ENCODE results near the gene FKBP2.

DNA sequence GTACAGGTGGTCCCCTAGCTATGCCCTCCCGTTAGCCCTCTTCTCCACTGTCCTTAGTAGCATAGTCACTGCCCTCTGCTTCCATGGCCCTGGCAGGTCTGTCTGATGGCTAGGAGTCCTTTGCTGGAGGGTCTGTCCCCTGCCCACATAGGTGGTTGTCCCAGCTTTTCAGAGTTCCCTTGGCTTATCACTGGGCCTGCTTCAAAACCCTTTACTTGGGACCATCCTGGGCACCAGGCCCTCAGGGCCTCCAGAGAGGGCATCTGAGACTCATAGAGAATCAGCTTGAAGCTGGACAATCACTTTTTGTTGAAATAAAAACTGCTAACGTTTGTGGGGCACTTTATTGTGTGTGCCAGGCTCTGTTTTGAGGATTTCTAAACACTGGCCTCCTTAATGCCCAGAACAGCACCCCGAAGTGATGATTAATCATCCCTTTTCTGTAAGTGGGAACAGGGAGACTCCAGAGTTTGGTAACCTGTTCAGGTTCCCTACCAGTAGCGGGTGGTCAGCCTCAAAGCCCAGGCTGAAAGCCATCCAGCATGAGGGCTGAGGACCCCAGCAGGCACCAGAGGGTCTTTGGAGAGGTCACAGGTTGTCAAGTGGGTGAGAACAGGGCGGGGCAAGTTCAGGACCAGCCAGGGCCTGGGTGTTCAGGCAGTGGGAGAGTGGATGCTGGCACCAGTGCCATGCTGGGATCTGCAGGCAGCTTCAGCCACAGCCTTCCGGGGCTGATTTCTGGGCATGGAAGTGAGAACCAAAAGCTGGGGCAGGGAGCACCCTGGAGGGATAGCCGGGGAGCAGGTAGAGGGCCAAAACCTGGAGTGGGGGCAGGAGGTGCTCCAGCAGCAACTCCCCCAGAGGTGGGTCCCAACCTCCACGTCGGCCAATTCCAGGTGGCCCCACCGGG lies 49.7 kb downstream of the FKBP2 start:
- no peak for TF ChIP-seq POLR2AphosphoS5 (IDR thresholded peaks at IDR 0.05; ENCODE audit: low read depth)
- TF ChIP-seq, protein P1, sequence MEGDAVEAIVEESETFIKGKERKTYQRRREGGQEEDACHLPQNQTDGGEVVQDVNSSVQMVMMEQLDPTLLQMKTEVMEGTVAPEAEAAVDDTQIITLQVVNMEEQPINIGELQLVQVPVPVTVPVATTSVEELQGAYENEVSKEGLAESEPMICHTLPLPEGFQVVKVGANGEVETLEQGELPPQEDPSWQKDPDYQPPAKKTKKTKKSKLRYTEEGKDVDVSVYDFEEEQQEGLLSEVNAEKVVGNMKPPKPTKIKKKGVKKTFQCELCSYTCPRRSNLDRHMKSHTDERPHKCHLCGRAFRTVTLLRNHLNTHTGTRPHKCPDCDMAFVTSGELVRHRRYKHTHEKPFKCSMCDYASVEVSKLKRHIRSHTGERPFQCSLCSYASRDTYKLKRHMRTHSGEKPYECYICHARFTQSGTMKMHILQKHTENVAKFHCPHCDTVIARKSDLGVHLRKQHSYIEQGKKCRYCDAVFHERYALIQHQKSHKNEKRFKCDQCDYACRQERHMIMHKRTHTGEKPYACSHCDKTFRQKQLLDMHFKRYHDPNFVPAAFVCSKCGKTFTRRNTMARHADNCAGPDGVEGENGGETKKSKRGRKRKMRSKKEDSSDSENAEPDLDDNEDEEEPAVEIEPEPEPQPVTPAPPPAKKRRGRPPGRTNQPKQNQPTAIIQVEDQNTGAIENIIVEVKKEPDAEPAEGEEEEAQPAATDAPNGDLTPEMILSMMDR (IDR thresholded peaks at IDR 0.05; ENCODE audit: insufficient read depth, low read length): no peak
- TF ChIP-seq, protein P2, sequence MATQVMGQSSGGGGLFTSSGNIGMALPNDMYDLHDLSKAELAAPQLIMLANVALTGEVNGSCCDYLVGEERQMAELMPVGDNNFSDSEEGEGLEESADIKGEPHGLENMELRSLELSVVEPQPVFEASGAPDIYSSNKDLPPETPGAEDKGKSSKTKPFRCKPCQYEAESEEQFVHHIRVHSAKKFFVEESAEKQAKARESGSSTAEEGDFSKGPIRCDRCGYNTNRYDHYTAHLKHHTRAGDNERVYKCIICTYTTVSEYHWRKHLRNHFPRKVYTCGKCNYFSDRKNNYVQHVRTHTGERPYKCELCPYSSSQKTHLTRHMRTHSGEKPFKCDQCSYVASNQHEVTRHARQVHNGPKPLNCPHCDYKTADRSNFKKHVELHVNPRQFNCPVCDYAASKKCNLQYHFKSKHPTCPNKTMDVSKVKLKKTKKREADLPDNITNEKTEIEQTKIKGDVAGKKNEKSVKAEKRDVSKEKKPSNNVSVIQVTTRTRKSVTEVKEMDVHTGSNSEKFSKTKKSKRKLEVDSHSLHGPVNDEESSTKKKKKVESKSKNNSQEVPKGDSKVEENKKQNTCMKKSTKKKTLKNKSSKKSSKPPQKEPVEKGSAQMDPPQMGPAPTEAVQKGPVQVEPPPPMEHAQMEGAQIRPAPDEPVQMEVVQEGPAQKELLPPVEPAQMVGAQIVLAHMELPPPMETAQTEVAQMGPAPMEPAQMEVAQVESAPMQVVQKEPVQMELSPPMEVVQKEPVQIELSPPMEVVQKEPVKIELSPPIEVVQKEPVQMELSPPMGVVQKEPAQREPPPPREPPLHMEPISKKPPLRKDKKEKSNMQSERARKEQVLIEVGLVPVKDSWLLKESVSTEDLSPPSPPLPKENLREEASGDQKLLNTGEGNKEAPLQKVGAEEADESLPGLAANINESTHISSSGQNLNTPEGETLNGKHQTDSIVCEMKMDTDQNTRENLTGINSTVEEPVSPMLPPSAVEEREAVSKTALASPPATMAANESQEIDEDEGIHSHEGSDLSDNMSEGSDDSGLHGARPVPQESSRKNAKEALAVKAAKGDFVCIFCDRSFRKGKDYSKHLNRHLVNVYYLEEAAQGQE (IDR thresholded peaks at IDR 0.05; ENCODE audit: insufficient replicate concordance, low read depth): no peak
